ENCODE measurements around the gene CAMKK1.

GRCh38 chr17:3924512-3925350 lies 31.9 kb upstream of the CAMKK1 start:
- TF ChIP-seq TAF1 (IDR thresholded peaks at IDR 0.05; ENCODE audit: low read depth, low read length) (no peak), POLR2A (IDR thresholded peaks at IDR 0.05; ENCODE audit: low read depth, low read length) (no peak), POLR2AphosphoS5 (IDR thresholded peaks at IDR 0.05; ENCODE audit: low read depth, low read length) (no peak), PAX5 (IDR thresholded peaks at IDR 0.05; ENCODE audit: insufficient read depth, low read length, severe bottlenecking) (no peak)

Measured in GM12891 (cell line).